Keratinocyte (primary cell): ENCODE results near the gene ATXN7L3B. TPM values are rescaled to one million over a fixed set of nuclear protein-coding genes. Genes with fewer than 3 reads are reported as not detected.

Experiments
- DNase-seq: peaks from one replicate; pipeline ENCODE4 v3.0.0-alpha.2; 2011; ENCODE audit warnings: low read depth, missing footprints, low spot score
- FAIRE-seq: peaks from 2 replicates; lab custom pipeline; 2011; peaks lifted over from hg19 to GRCh38; lab: Jason Lieb, UNC
- H2AFZ ChIP-seq: 2 replicates; pipeline ENCODE4 v1.6.0; 2012; ENCODE audit warnings: low read length, control low read depth, inconsistent platforms; ENCODE audit not compliant: control insufficient read depth
- H3K27ac ChIP-seq: 2 replicates; pipeline ENCODE4 v1.5.1; 2011; ENCODE audit warnings: low read length; ENCODE audit not compliant: control insufficient read depth, insufficient read depth
- H3K27me3 ChIP-seq: 3 replicates; pipeline ENCODE4 v1.6.0; 2011; ENCODE audit warnings: low read length; ENCODE audit not compliant: control insufficient read depth, insufficient read depth; ENCODE audit errors: extremely low read depth
- H3K36me3 ChIP-seq, 2 experiments: 2 replicates in 1 of 2; 3 replicates in 1 of 2; pipeline ENCODE4 v1.5.1; 2011; ENCODE audit warnings: low read length in 2 of 2, mild to moderate bottlenecking in 1 of 2; ENCODE audit not compliant: control insufficient read depth in 2 of 2, insufficient read depth in 2 of 2; ENCODE audit errors: extremely low read depth in 1 of 2
- H3K4me1 ChIP-seq: 3 replicates; pipeline ENCODE4 v1.5.1; 2011; ENCODE audit warnings: low read length; ENCODE audit not compliant: control insufficient read depth, insufficient read depth; ENCODE audit errors: extremely low read depth
- H3K4me2 ChIP-seq: 3 replicates; pipeline ENCODE4 v1.6.0; 2011; ENCODE audit warnings: low read depth, low read length; ENCODE audit not compliant: control insufficient read depth, insufficient read depth; ENCODE audit errors: extremely low read depth
- H3K4me3 ChIP-seq, 3 experiments: fragments of 200-600 bp in 1 of 3; sonication (generic) in 1 of 3; 2 replicates in 2 of 3; 3 replicates in 1 of 3; pipeline ENCODE4 v1.5.1; 2011 to 2016; ENCODE audit warnings: low read length in 3 of 3, mild to moderate bottlenecking in 3 of 3, control low read depth in 2 of 3, inconsistent platforms in 1 of 3, low read depth in 1 of 3, mixed read lengths in 1 of 3, mixed run types in 1 of 3, moderate library complexity in 1 of 3; ENCODE audit not compliant: control insufficient read depth in 2 of 3, insufficient read depth in 2 of 3; ENCODE audit errors: extremely low read depth in 1 of 3
- H3K79me2 ChIP-seq: 2 replicates; pipeline ENCODE4 v1.6.0; 2012; ENCODE audit warnings: low read length; ENCODE audit not compliant: control insufficient read depth, insufficient read depth
- H3K9ac ChIP-seq: 3 replicates; pipeline ENCODE4 v1.6.0; 2011; ENCODE audit warnings: low read length; ENCODE audit not compliant: control insufficient read depth, insufficient read depth; ENCODE audit errors: extremely low read depth
- H3K9me1 ChIP-seq: 3 replicates; pipeline ENCODE4 v1.6.0; 2011; ENCODE audit warnings: low read length; ENCODE audit not compliant: control insufficient read depth, insufficient read depth; ENCODE audit errors: extremely low read depth
- H3K9me3 ChIP-seq: 2 replicates; pipeline ENCODE4 v1.5.1; 2012; ENCODE audit warnings: low read depth, low read length; ENCODE audit not compliant: control insufficient read depth
- H4K20me1 ChIP-seq: 3 replicates; pipeline ENCODE4 v1.6.0; 2011; ENCODE audit warnings: low read length; ENCODE audit not compliant: control insufficient read depth, insufficient read depth; ENCODE audit errors: extremely low read depth
- CTCF ChIP-seq, 3 experiments: IDR thresholded peaks in 1 of 3; conservative IDR thresholded peaks in 1 of 3; optimal IDR thresholded peaks in 1 of 3; 2 replicates in 2 of 3; 3 replicates in 1 of 3; pipeline versions ENCODE3 to v1.5.1; 2011; ENCODE audit warnings: low read length in 3 of 3, mild to moderate bottlenecking in 3 of 3, moderate library complexity in 2 of 3, control low read depth in 1 of 3, inconsistent platforms in 1 of 3; ENCODE audit not compliant: insufficient read depth in 2 of 3; ENCODE audit errors: extremely low read depth in 1 of 3
- EZH2 ChIP-seq: IDR thresholded peaks from one replicate; pipeline ENCODE4 v1.6.1; 2012; ENCODE audit warnings: inconsistent platforms, mild to moderate bottlenecking, low read length, moderate library complexity
- dilution Hi-C: fragments of 300-500 bp; cut with MboI; formaldehyde crosslinking; loops from one replicate; pipeline ENCODE4 v1.7.0; 2020; ENCODE audit warnings: low sequenced_read_pairs; ENCODE audit not compliant: extremely low pct_ligation_motif_present
- polyA plus RNA-seq, 5 experiments: library from polyadenylated mRNA; depleted of rRNA in 3 of 5; stranded (reverse) in 3 of 5; stranded (forward) in 1 of 5; unstranded in 1 of 5; fragments of >200 nt; gene quantifications; 1 replicate in 1 of 5; 2 replicates in 3 of 5; 3 replicates in 1 of 5; pipeline versions ENCODE4 v1.2.1 to v1.2.3, GENCODE V29; 2011 to 2012; ENCODE audit warnings: missing spikeins in 2 of 5, low read depth in 1 of 5, low replicate concordance in 1 of 5

Gene ATXN7L3B
- polyA plus RNA-seq, 1 donor (not counting 4 experiments of a cell fraction or from before 2014, with no cell fraction given), result 16.0 TPM

- Histone ChIP-seq H2AFZ (no peak overlapping the region), H3K9me3 (no peaks in the 10 kb centered on the region), H4K20me1 (no peaks in the 10 kb centered on the region), H3K4me1 (no peaks in the 10 kb centered on the region), H3K4me2 (no peak overlapping the region), H3K9ac (no peak overlapping the region), H3K79me2 (no peaks in the 10 kb centered on the region), H3K27ac (no peak overlapping the region), H3K27me3 (no peaks in the 10 kb centered on the region), H3K4me3 (no peak overlapping the region), H3K36me3 (no peaks in the 10 kb centered on the region), H3K9me1 (no peaks in the 10 kb centered on the region)
- DNase-seq, result no peak
- FAIRE-seq, result no peak
- dilution Hi-C loops, result no loop called here
- TF ChIP-seq EZH2 (no peak), CTCF (optimal IDR thresholded peaks at IDR 0.05 in 1 of 3, IDR thresholded peaks at IDR 0.05 in 1 of 3, conservative IDR thresholded peaks at IDR 0.05 in 1 of 3; ENCODE audit: extremely low read depth in 1 of 3, insufficient read depth in 2 of 3, low read length in 3 of 3) (no peak)
Measured at GRCh38 chr12:74509886-74510285, 27.7 kb upstream of the ATXN7L3B start.

- no peak for TF ChIP-seq CTCF (optimal IDR thresholded peaks at IDR 0.05 in 1 of 3, IDR thresholded peaks at IDR 0.05 in 1 of 3, conservative IDR thresholded peaks at IDR 0.05 in 1 of 3; ENCODE audit: extremely low read depth in 1 of 3, insufficient read depth in 2 of 3, low read length in 3 of 3)
- TF ChIP-seq EZH2, result no peak
- Histone ChIP-seq H3K9ac (no peak overlapping the region), H3K4me2 (no peak overlapping the region), H3K79me2 (no peaks in the 10 kb centered on the region), H3K36me3 (no peaks in the 10 kb centered on the region), H2AFZ (no peak overlapping the region), H3K27ac (no peak overlapping the region), H4K20me1 (no peaks in the 10 kb centered on the region), H3K9me1 (no peaks in the 10 kb centered on the region), H3K4me3 (no peak overlapping the region), H3K27me3 (no peaks in the 10 kb centered on the region), H3K4me1 (no peaks in the 10 kb centered on the region), H3K9me3 (no peaks in the 10 kb centered on the region)
- dilution Hi-C loops, result no loop called here
- DNase-seq (no peak), FAIRE-seq (no peak)
Measured at GRCh38 chr12:74514098-74514872, 23.4 kb upstream of the ATXN7L3B start.
